GM10248 (cell line): Measurements from ENCODE around the gene MPP2.
"Not testable (repeated sequence)": the region's sequence is repeated elsewhere in the genome, so short reads cannot be mapped to it uniquely, and the experiment has no call there.

ENCODE experiments used
- CTCF ChIA-PET: fragments of 300-600 bp; sonication (Branson Sonifier 250); formaldehyde crosslinking; extraction: SDS; loops from one replicate; lab custom pipeline; 2021; ENCODE audit warnings: antibody characterized with exemption; lab: Yijun Ruan, JAX
- POLR2A ChIA-PET: fragments of 350-650 bp; sonication (Branson Sonifier 250); formaldehyde crosslinking; extraction: SDS; loops from one replicate; lab custom pipeline; 2020; ENCODE audit warnings: antibody characterized with exemption; lab: Yijun Ruan, JAX
- DNase-seq: peaks from one replicate; pipeline ENCODE4 v3.0.0; 2012; ENCODE audit errors: extremely low spot score
- CTCF ChIP-seq: IDR thresholded peaks from 2 replicates; pipeline ENCODE4 v1.5.1; 2012; ENCODE audit warnings: mild to moderate bottlenecking, low read depth; ENCODE audit errors: extremely low read depth, missing control alignments, control extremely low read depth

MPP2 gene

GRCh38 chr17:43873091-43873490 lies 34.2 kb downstream of the MPP2 start:
- TF ChIP-seq CTCF = no peak
- CTCF ChIA-PET = interaction anchor here (0.9 kb wide), 1 partner anchor 19 kb away, joined by 3 read pairs; no protein-coding TSS in a partner anchor
- POLR2A ChIA-PET = no interaction called here
- no peak for DNase-seq

GRCh38 chr17:43871946-43872690 lies 35.2 kb downstream of the MPP2 start:
- ChIA-PET POLR2A (no interaction called here), CTCF (interaction anchor here (0.9 kb wide), 1 partner anchor 20 kb away, joined by 3 read pairs; no protein-coding TSS in a partner anchor)
- DNase-seq = no peak
- TF ChIP-seq CTCF = no peak

GRCh38 chr17:43869031-43869430 lies 38.3 kb downstream of the MPP2 start:
- DNase-seq = not testable (repeated sequence)
- ChIA-PET CTCF (interaction anchor here (1.0 to 2.2 kb wide), 2 partner anchors 11 to 23 kb away, joined by 5 to 8 read pairs; no protein-coding TSS in a partner anchor), POLR2A (interaction anchor here (0.6 kb wide), 1 partner anchor 7 kb away, joined by 3 read pairs; no protein-coding TSS in a partner anchor)

GRCh38 chr17:43868226-43868994 lies 38.9 kb downstream of the MPP2 start:
- no peak for DNase-seq
- no peak for TF ChIP-seq CTCF
- ChIA-PET CTCF (interaction anchor here (1.0 to 2.2 kb wide), 2 partner anchors 12 to 22 kb away, joined by 5 to 8 read pairs; no protein-coding TSS in a partner anchor), POLR2A (no interaction called here)

GRCh38 chr17:43864161-43864984 lies 43.0 kb downstream of the MPP2 start:
- DNase-seq = no peak
- ChIA-PET POLR2A (no interaction called here), CTCF (interaction anchor here (1.1 to 2.2 kb wide), 4 partner anchors 15 to 45 kb away, joined by 3 to 16 read pairs (median 4); no protein-coding TSS in a partner anchor)
- no peak for TF ChIP-seq CTCF

GRCh38 chr17:43861960-43862359 lies 45.4 kb downstream of the MPP2 start:
- TF ChIP-seq CTCF = no peak
- DNase-seq = no peak
- ChIA-PET POLR2A (interaction anchor here (0.6 kb wide), 1 partner anchor 8 kb away, joined by 3 read pairs; no protein-coding TSS in a partner anchor), CTCF (interaction anchor here (1.2 to 4.8 kb wide), 4 partner anchors 15 to 18 kb away, joined by 3 to 22 read pairs (median 8); partner anchors contain the start of gene CD300LG)
